Endodermal cell (in vitro differentiated cells): ENCODE data around the gene CD34. TPM values are rescaled to one million over a fixed set of nuclear protein-coding genes. Genes with fewer than 3 reads are reported as not detected.
A peak's percentile ranks its signal among the peaks of the same experiment; 100 is the strongest.

Experiments used
- DNase-seq: peaks from one replicate; pipeline ENCODE4 v3.0.0-alpha.2; 2017
- H3K27ac ChIP-seq: 2 replicates; pipeline ENCODE4 v1.5.1; 2013; ENCODE audit warnings: mild to moderate bottlenecking, low read depth, low read length, moderate library complexity
- H3K27me3 ChIP-seq: 2 replicates; pipeline ENCODE4 v1.6.1; 2013; ENCODE audit warnings: mild to moderate bottlenecking, low read length, moderate library complexity; ENCODE audit not compliant: insufficient read depth, control insufficient read depth, poor library complexity, severe bottlenecking
- H3K36me3 ChIP-seq: 2 replicates; pipeline ENCODE4 v1.7.0; 2013; ENCODE audit warnings: mild to moderate bottlenecking, low read length, moderate library complexity; ENCODE audit not compliant: control insufficient read depth, insufficient read depth
- H3K4me1 ChIP-seq: one replicate; pipeline ENCODE4 v1.7.0; 2013; ENCODE audit warnings: low read length; ENCODE audit not compliant: control insufficient read depth, insufficient read depth
- H3K4me3 ChIP-seq: 2 replicates; pipeline ENCODE4 v1.5.1; 2013; ENCODE audit warnings: mild to moderate bottlenecking, low read length, moderate library complexity
- H3K9ac ChIP-seq: 2 replicates; pipeline ENCODE4 v1.6.1; 2013; ENCODE audit warnings: mild to moderate bottlenecking, low read length, moderate library complexity; ENCODE audit not compliant: poor library complexity, severe bottlenecking; ENCODE audit errors: extremely low read depth
- H3K9me3 ChIP-seq: 2 replicates; pipeline ENCODE4 v1.6.1; 2013; ENCODE audit warnings: mild to moderate bottlenecking, low read length, moderate library complexity; ENCODE audit not compliant: control insufficient read depth
- H3K27ac Mint-ChIP-seq: 2 replicates; pipeline ENCODE4 v1.8.0; 2020; ENCODE audit warnings: mixed read lengths
- H3K27me3 Mint-ChIP-seq: 2 replicates; pipeline ENCODE4 v1.8.0; 2021; ENCODE audit warnings: mild to moderate bottlenecking, mixed read lengths; ENCODE audit not compliant: insufficient read depth
- H3K36me3 Mint-ChIP-seq: 2 replicates; pipeline ENCODE4 v1.8.0; 2020; ENCODE audit warnings: low read depth, mixed read lengths
- H3K4me1 Mint-ChIP-seq: 2 replicates; pipeline ENCODE4 v1.8.0; 2020; ENCODE audit warnings: mixed read lengths
- H3K4me3 Mint-ChIP-seq: 2 replicates; pipeline ENCODE4 v1.8.0; 2020; ENCODE audit warnings: mild to moderate bottlenecking, moderate library complexity, mixed read lengths
- H3K9me3 Mint-ChIP-seq: 2 replicates; pipeline ENCODE4 v1.8.0; 2020; ENCODE audit warnings: mild to moderate bottlenecking, mixed read lengths
- CTCF ChIP-seq: fragments of 200-600 bp; sonication (generic); conservative IDR thresholded peaks from 2 replicates; pipeline ENCODE4 v1.5.0; 2021; ENCODE audit warnings: antibody characterized with exemption, mild to moderate bottlenecking
- WGBS, 2 experiments: methylation state at CpG; one replicate each; pipeline versions ENCODE4 v1.1.5 to v1.1.7; 2013; ENCODE audit warnings: missing lambda C conversion rate in 2 of 2, mixed read lengths in 1 of 2; ENCODE audit not compliant: insufficient coverage in 1 of 2, insufficient read length in 1 of 2; 5-methylcytosine and 5-hydroxymethylcytosine counted together
- total RNA-seq, 2 donors: library from RNA; stranded (reverse); fragmentation: NEBNext Ultra II Directional in 1 of 2; extraction: Animal tissue kit (Norgen Biotek cat#: 25700) in 1 of 2; gene quantifications; 2 replicates in 1 of 2; 3 replicates in 1 of 2; pipeline ENCODE4 v1.2.1, GENCODE V29; 2021

CD34 gene
- total RNA-seq, 2 donors from 2014 or later: 1.6 to 6.9 TPM

- WGBS, 2 experiments: 80 to 86% methylated on average over 1 to 2 of the region's 2 CpGs
- Histone ChIP-seq H3K4me1 (no peaks in the 10 kb centered on the region), H3K9ac (no peak overlapping the region), H3K9me3 (no peaks in the 10 kb centered on the region), H3K36me3 (no peaks in the 10 kb centered on the region), H3K27ac (no peak overlapping the region), H3K27me3 (no peaks in the 10 kb centered on the region), H3K4me3 (no peak overlapping the region)
- no peaks in the 10 kb centered on the region for H3K4me1 Mint-ChIP-seq
- H3K9me3 Mint-ChIP-seq: no peaks in the 10 kb centered on the region
- no peaks in the 10 kb centered on the region for H3K27me3 Mint-ChIP-seq
- H3K4me3 Mint-ChIP-seq: no peak overlapping the region
- H3K27ac Mint-ChIP-seq: no peak overlapping the region
- no peaks in the 10 kb centered on the region for H3K36me3 Mint-ChIP-seq
- peak; percentile 58 for DNase-seq
- TF ChIP-seq CTCF: peak; percentile 64
Observed at GRCh38 chr1:207840380-207840779, 70.5 kb downstream of the CD34 start.

GRCh38 chr1:207839083-207839413 is 71.9 kb downstream of the CD34 start:
- no peak for TF ChIP-seq CTCF
- H3K4me1 Mint-ChIP-seq: no peaks in the 10 kb centered on the region
- no peaks in the 10 kb centered on the region for H3K9me3 Mint-ChIP-seq
- no peaks in the 10 kb centered on the region for H3K36me3 Mint-ChIP-seq
- no peaks in the 10 kb centered on the region for H3K27me3 Mint-ChIP-seq
- Histone ChIP-seq H3K9me3 (no peaks in the 10 kb centered on the region), H3K36me3 (no peaks in the 10 kb centered on the region), H3K27me3 (no peaks in the 10 kb centered on the region), H3K4me3 (no peak overlapping the region), H3K4me1 (no peaks in the 10 kb centered on the region), H3K9ac (no peak overlapping the region), H3K27ac (no peak overlapping the region)
- DNase-seq: no peak
- H3K4me3 Mint-ChIP-seq: no peak overlapping the region
- no peak overlapping the region for H3K27ac Mint-ChIP-seq

GRCh38 chr1:207838156-207839082 is 72.5 kb downstream of the CD34 start:
- H3K9ac ChIP-seq: no peak overlapping the region
- DNase-seq: no peak
- no peaks in the 10 kb centered on the region for H3K36me3 Mint-ChIP-seq
- WGBS, 2 experiments: 92 to 100% methylated on average over 2 to 14 of the region's 15 CpGs
- no peaks in the 10 kb centered on the region for H3K36me3 ChIP-seq
- no peak overlapping the region for H3K27ac ChIP-seq
- no peaks in the 10 kb centered on the region for H3K27me3 ChIP-seq
- no peaks in the 10 kb centered on the region for H3K27me3 Mint-ChIP-seq
- no peak overlapping the region for H3K4me3 ChIP-seq
- no peak overlapping the region for H3K27ac Mint-ChIP-seq
- TF ChIP-seq CTCF: no peak
- no peaks in the 10 kb centered on the region for H3K4me1 Mint-ChIP-seq
- no peaks in the 10 kb centered on the region for H3K4me1 ChIP-seq
- H3K4me3 Mint-ChIP-seq: no peak overlapping the region
- no peaks in the 10 kb centered on the region for H3K9me3 Mint-ChIP-seq
- H3K9me3 ChIP-seq: no peaks in the 10 kb centered on the region
